Measurements from ENCODE around the gene FAM149B1.
"Not testable (repeated sequence)": the region's sequence is repeated elsewhere in the genome, so short reads cannot be mapped to it uniquely, and the experiment has no call there.

FAM149B1 gene

DNA sequence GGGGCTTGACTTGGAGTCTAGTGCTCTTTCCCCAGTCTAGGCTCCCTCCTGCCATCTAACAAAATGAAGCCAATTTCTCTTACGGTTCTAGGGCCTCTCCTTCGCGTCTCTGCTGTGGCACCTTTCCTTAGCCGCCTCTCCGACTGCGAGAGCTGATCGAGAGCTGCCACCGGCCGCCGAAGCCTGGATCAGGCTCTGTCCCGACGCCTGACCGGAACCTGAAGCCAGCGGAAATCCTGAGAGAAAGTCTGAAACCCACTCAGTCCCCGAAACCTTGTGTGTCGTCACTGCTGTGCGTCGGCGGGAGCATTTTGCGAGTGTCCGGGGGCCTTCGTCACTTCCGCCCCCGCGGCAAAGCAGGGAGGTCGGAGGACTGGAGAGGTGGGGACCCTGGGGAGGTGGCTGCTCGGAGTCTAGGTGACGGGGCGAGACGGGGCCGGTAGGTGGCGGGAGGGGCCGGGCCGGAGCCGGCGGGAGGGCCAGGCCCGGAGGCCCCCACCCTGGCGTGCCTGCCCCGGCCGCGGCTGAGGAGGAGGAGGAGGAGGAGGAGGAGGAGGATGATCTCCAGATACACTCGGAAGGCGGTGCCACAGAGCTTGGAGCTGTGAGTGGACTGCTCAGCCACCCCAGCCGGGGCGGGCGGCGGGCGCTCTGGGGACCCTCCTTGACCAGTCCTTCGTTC, at the start of gene FAM149B1, which contains the start of gene ECD:
Gene FAM149B1, plus strand, starts transcription at position 337 of the 682 bp plus-strand sequence. Its CDS starts 221 bp downstream, at position 558.
Gene ECD, minus strand, starts transcription at position 226 of the 682 bp plus-strand sequence. CDS start 4,071 bp downstream, outside the sequence.
- FAIRE-seq = peak; percentile 9

DNA sequence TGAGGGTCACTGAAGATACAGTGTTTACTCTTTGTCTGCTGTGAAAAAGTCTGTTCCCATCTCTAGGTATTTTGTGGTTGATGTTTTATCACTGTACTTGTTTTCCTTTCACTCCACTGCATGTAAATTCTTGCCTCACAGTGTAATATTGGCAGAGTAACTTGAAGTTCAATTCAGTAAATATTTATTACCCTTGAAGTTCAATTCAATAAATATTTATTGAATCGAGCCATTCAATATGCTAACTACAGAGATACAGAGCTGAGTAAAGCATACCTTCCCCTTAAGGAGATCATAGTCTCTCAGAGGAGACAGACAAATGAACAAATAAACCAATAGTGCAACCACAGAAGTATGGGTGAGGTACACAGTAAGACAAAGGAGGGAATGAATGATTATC, 48.5 kb upstream of the FAM149B1 start:
- no peak for FAIRE-seq

DNA sequence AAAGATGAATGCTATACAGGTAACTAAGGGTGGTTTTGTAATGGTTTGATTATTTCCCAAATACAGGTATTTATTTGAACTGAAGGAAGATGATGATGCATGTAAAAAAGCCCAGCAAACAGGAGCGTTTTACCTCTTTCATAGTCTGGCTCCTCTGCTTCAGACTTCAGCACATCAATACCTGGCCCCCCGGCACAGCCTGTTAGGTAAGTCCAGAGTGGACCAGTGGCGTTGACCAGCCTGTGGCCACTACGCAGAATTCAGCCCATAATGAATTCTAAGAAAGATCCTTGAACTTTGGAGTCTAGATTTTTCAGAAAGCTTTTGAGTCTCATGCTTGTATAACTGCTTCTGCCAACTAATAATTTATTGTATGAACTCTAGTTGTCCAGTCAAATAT, 48.0 kb upstream of the FAM149B1 start:
- no peak for FAIRE-seq

DNA sequence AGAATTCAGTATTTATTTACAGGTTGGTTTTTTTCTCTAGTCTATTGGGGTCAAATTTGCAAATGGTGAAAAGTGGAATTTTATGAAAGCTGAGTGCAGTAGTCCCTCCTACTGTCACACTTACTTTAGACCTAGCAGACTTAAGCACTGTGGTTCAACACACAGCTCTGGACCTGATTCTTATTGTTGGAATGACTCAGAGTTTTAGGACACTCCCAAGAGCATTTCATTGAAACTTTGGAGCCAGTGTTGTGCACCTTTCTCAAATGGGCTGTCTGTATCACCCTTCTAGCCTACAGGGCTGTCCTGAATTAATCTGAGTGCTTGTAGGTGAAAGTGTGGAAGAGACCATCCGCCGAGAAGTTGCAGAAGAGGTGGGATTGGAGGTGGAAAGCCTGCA, 41.6 kb upstream of the FAM149B1 start:
- FAIRE-seq = no peak

DNA sequence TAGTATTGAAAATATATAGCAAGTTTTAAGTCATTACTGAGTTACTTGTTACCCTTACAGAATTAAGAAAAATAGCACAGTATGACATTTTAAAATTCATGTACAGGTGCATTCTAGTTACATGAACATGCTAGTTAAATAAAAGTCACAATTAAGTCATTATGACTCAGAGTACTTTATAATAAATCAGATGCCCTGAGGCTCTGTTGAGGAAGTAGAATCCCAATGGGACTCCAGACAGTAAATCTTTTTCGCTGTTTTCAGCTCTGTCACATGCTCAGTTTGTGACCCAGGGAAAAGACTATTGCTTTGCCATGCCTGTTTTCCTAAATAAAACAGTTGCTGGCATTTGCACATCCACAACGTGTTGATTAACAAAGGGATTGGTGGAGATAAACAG, 36.6 kb upstream of the FAM149B1 start:
- no peak for FAIRE-seq

DNA sequence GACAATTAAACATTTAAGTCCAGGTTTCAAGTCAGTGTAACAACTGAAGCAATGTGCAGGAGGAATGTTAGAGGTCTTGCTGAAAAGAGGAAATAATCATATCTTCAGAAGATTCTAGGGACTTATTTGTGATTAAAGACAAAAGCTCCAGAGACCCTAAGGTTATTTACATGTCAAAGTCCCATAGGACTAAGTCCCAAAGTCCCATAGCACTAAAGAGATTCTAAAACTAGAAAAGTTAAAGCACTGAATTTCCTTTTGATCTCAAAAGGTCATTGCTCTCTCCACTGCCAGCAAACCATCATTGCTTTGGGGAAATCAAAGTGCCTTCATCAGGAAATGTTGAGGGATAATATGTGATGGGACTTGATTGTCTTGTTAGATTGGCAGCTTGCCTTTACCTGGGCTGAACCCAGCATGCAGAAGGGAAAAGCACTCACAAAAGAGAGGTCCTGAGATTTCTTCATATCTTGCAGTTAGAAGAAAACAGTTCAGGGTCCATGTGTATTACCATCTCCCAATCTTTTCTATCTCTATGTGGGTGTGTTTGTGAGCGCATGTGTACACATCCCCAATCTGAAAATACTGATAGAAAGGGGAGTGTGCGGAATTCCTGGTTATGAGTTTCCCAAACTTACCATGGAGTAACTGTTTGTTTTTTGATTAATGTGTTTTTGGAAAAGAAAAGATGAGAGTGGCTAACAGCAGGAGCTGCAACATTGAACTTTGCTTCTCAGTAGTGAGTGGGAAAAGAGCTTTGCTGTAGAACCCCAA, 35.8 kb upstream of the FAM149B1 start:
- FAIRE-seq = no peak

DNA sequence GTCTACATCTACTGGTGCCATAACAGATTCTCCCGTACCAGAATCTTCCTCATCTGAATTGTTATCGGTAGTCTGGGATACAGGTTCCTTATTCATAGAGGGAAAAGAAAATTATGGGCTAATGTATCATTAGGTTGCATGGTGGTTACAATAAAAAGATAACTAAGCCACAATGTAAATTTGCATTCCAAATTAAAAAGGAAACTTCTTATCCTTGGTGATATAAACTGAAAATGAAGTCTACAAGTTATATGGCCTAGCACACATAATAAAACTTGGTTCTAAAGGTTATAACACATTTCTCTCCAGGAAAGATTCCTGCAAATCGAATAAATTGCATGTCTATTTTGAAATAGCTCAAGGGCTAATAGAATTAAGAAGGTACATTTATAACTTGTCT, 33.2 kb upstream of the FAM149B1 start:
- no peak for FAIRE-seq

DNA sequence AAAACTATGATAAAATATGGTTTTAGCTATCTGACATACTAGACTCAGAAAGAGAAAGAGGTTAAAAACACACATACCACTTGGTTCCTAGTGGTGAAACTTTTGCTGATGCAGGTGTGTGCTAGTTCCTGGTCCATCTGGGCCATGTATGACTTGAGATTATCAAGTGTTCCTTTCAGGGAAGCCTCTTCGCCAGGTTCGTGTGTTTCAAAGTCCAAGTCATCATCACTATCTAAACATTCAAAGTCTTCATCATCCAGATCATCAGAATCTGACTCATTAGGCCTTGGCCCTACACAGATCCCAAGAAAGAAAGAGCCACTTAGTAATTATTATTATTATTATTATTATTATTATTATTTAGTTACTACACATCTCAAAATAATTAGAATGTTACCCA, 31.3 kb upstream of the FAM149B1 start:
- no peak for FAIRE-seq

DNA sequence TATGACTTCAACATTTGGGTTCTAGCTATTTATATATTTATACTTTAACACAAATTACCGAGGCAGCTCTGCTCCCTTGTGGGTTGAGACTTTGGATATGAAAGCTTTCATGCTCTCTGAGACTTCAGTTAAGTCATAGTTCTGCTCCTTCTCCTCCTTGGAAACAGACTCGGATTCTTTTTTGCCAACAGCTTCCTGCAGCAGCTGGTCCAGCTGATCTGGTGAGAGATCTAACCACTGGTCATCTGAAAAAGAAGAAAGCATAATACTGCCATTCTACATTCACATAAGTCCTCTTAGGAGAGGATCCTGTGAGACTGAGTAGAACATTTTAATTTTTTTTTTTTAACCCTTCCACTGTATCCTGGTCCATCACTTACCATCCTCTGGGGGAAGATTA, 28.7 kb upstream of the FAM149B1 start:
- FAIRE-seq = no peak

DNA sequence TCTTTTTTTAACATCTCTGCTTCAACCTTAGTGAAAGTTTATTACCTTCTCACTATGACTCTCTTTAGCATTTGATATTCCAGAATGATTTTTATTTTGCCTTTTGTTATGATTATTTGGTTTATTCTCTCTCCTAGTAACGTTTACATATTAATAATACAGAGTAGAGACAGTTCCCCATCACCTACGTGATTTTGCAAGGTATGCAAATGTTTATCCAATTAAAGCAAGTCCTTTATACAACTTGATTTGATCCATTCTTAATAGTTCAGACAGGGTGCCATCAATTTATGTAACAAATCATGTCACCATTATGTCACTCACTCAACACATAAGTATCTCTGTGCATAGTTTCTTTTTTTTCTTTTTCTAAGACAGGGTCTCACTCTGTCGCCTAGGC, 26.3 kb upstream of the FAM149B1 start:
- no peak for FAIRE-seq

DNA sequence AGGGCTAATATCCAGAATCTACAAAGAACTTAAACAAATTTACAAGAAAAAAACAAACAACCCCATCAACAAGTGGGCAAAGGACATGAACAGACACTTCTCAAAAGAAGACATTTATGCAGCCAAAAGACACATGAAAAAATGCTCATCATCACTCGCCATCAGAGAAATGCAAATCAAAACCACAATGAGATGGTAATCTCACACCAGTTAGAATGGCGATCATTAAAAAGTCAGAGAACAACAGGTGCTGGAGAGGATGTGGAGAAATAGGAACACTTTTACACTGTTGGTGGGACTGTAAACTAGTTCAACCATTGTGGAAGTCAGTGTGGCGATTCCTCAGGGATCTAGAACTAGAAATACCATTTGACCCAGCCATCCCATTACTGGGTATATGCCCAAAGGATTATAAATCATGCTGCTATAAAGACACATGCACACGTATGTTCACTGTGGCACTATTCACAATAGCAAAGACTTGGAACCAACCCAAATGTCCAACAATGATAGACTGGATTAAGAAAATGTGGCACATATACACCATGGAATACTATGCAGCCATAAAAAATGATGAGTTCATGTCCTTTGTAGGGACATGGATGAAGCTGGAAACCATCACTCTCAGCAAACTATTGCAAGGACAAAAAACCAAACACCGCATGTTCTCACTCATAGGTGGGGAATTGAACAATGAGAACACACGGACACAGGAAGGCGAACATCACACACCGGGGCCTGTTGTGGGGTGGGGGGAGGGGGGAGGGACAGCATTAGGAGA, 17.1 kb upstream of the FAM149B1 start:
- not testable (repeated sequence) for FAIRE-seq

DNA sequence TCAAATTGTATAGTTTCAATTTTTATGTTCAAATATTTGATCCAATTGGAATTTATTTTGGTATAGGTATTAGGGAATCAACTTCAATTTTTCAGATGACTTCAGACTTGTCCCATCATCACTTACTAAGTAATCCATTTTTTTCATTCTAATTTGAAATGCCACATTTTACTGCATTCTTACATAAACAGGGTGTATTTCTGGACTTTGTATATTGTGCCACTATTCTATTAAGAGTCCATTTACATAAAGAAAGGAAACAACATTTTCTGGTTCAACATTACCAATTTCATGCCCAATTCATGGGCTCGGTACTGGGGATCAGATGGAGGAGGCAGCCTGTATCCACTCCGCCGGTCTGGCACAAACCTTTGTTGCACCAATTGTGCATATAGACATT, 15.9 kb upstream of the FAM149B1 start:
- FAIRE-seq = no peak

DNA sequence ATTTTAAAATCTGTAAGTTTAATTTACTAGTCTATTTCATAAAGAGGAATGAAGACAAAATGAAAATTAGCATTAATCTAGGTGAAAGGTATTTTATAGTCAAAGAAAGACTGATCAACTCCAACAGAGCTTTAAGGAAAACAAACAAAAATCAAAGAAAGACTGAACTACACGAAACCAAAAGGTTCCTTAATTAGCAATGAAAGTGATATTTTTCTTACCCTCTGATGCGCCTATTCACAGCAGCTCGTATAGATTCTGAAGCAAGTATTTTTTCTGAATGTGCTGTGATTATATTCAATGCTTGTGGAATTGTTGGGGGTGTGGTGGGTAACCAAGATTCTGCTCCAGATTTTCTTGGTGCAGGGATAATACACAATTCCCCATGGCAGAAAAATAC, 11.9 kb upstream of the FAM149B1 start:
- no peak for FAIRE-seq

DNA sequence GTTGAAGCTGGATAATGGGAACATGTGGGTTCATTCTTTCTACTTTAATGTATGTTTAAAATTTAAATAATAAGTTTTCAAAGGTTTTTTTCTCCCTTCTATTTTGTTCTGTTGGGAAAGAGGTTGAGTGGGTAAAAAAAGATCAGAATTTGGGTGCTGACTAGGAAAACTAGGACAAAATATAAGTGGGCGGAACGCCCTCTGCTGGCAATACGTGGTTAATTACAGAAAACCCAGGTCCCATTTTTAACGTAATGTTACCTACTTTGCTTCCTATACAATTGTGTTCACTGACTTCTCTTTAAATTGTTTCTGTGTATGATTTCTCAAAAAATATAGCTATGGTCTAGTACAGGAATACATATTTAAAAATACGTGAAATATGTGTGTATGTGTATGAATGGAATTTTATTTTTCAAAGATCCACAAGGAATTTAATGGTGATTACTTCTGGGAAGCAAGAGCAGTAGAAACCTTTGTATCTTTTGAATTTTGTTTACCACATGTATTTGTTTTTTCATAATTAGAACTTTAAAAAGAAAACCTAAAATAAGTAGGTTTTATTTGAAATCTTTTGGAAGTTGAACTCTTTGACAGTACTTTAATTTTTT, 8.8 kb upstream of the FAM149B1 start:
- FAIRE-seq = peak; percentile 86

DNA sequence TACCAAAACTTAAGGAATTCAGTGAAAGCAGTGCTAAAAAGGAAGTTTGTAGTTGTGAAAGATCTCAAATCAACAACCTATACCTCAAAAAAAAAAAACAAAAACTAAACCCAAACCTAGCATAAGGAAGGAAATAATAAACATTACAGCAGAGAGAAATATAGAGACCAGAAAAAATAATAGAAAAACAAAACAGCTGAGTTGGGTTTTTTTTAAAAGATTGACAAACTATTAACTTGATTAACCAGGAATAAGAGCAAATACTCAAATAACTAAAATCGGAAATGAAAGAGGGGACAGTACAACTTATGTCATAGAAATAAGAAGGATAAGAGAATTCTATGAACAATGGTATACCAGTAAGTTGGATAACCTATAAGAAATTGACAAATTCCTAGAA, 6.8 kb upstream of the FAM149B1 start:
- FAIRE-seq = no peak

DNA sequence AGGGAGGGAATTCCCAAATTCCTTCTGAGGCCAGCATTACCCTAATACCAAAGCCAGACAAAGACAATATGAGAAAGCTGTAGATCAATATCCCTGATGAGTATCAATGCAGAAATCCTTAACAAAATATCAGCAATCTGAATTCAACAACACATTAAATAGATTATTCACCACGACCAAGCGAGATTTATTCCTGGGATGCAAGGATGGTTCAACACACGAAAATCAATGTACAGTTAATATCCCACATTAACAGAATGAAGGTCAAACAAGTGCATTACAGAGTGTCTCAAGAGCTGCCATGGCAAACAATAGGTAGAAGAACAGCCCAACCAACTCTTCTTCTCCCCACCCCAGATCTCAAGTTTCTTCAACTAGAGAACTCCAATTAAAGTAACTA, 6.3 kb upstream of the FAM149B1 start:
- FAIRE-seq = no peak

DNA sequence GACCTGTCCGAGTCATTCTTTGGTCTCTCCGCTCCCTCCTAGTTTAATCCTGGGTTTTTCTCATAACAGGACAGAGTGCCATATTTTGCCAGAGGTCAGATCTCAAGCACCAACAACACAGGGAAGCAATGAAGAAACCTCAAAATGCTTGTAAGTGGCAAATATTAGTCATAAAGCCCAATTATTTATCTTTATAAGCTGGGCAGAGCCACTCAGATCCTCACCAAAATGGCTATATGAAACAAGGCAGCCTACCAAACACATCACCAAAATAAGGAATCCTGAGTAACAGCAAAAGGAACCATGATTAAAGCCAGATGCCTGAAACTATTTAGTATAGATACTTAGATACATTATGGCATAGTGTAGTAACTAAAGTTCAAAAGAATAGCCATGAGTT, 4.8 kb upstream of the FAM149B1 start:
- FAIRE-seq = no peak

DNA sequence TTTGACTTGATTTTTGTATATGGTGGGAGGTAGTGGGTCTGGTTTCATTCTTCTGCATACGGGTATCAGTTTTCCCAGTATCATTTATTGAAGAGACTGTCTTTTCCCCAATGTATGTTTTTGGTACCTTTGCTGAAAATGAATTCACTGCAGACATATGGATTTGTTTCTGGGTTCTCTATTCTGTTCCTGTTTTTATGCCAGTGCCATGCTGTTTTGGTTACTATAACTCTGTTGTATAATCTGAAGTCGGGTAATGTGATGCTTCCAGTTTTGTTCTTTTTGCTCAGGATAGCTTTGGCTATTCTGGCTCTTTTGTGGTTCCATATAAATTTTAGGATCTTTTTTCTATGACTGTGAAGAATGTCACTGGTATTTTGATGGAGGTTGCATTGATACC, 947 bp upstream of the FAM149B1 start:
- FAIRE-seq = no peak

DNA sequence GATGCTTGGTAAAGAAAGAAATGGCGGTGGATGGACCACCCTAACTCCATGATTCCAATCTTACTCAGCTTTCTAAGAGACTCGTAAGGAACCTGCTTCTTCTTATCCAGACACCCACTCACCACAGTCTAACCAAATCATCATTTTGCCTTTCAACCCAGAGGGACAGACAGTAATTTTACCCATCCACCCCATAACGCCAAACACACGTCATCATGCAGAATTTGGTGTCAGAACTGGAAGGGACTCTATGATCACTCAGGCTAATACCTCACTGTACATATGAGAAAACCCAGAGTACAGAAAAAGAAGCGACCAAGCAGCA, 499 bp upstream of the FAM149B1 start:
- no peak for FAIRE-seq

DNA sequence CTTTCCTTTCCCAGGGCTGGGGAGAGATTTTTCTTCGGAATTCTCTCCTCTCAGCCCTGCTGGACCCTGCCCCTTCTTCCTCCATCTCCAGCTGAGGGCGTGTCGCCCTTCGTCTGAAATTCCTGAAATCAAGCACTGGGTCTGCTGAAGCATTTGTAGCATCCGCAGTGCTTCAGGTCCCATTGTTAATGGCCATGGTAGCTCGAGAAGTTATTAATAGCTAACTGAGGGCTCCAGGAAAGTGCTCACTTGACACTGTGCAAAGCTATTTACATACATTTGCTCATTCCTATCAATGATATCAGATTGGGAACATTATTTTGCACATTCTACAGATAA, 515 bp downstream of the FAM149B1 start:
- no peak for FAIRE-seq

DNA sequence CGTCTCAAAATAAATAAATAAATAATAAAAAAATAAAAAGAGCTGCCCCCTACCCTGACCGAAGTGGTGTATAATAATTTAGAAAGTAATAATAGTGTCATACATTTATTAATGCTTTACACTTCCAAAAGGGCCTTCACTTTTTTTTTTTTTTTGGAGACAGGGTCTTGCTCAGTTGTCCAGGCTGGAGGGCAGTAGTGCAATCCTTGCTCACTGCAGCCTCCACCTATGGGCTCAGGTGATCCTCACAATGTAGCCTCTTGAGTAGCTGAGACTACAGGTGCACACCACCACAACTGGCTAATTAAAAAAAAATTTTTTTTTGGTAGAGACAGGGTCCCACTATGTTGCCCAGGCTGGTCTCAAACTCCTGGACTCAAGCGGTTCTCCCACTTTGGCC, 1.4 kb downstream of the FAM149B1 start:
- no peak for FAIRE-seq

DNA sequence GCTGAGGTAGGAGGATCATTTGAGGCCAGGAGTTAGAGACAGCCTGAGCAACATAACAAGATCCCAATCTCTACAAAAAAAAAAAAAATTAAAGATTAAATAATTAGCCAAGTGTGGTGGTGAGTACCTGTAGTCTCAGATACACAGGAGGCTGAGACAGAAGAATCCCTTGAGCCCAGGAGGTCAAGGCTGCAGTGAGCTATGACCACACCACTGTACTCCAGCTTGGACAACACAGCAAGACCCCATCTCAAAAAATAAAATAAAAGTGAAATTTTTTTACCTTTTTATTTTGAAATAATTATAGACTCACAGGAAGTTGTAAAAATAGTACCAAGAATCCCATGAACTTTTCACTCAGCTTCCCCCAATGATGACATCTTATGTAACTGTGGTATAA, 4.9 kb downstream of the FAM149B1 start:
- no peak for FAIRE-seq

DNA sequence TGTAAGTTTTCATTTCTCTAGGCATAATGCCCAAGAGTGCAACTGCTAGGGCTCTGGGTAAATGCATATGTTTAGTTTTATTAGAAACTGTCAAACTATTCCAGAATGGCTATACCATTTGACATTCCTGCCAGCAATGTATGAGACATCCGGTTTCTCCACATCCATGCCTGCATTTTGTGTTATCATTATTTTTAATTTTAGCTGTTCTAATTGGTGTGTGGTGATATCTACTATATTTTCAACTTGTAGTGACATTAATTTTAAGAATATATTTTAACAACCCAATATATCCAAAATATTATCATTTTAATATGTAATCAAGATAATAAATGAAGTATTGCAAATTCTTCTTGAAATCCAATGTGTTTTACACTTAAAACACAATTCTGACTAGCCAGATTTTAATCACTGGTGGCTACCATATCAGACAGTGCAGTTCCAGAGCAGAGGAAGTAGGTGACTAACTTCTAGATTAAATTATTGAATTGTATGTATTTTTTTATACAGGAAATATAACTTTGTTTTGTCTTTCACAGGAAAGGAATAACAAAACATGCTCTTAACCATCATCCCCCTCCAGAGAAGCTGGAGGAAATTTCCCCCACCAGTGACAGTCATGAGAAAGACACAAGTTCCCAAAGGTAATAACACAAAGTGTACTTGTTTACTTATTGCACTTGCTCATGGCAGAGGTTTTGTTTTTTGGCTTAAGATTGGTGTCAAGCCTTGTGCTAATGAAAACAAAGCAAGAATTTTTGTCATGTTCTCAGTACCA, 6.4 kb downstream of the FAM149B1 start:
- FAIRE-seq = no peak

Data from TTC549 (cell line).